Stimulated activated CD8-positive, alpha-beta memory T cell treated with anti-CD3 and anti-CD28 coated beads, Interleukin-12 subunit alpha, Interleukin-12 subunit beta, amount 100 ng/mL, for 24 hours (primary cell): ENCODE data around the gene PRRG2.
"Not testable (repeated sequence)": the region's sequence is repeated elsewhere in the genome, so short reads cannot be mapped to it uniquely, and the experiment has no call there.

Experiments used
- DNase-seq: peaks from one replicate; pipeline ENCODE4 v3.0.0-alpha.2; 2020; ENCODE audit errors: extremely low read depth

Gene PRRG2

GRCh38 chr19:49605605-49606004 lies 24.5 kb downstream of the PRRG2 start:
- DNase-seq = no peak

DNA sequence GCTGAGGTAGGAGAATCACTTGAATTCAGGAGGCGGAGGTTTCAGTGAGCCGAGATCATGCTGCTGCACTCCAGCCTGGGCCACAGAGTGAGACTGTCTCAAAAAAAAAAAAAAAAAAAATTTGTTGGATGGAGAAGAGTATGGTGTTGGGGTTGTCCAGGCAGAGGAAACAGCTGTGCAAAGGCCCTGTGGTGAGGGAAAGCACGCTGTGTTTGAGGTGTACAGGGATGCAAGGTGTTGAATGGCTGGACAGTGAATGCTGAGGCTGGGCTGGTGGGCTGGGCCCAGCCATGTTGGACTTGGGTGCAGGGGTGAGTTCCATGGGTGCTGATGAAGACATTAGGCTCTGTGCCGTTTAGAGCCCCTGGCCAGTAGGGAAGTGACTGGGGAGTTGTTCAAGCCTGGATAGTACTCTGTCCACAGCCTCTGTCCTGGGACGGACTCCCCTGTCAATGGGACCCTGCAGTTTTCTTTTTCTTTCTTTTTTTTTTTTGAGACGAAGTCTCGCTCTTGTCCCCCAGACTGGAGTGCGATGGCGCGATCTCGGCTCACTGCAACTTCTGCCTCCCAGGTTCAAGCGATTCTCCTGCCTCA lies 28.5 kb downstream of the PRRG2 start:
- DNase-seq = no peak

DNA sequence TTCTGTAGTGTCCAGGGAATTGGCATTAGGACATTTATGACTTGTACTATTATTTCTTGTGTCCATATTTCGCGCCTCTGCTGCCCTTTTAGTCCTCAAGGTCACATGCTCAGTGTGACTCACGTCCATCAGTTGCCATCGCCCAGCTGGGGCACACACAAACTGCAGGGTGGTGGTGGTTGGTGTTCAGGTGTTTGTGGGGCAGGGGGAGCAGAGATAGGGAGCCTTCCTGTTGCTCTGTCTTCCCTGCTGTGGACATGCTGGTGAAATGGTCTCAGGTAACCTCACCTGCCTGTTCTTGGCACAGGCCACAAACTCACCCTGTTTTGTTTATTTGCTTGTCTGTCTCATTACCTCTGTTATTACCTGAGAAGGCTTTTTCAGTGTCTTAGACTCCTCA lies 32.3 kb downstream of the PRRG2 start:
- DNase-seq = no peak

- no peak for DNase-seq
Observed at GRCh38 chr19:49614096-49614833, 33.1 kb downstream of the PRRG2 start.

DNA sequence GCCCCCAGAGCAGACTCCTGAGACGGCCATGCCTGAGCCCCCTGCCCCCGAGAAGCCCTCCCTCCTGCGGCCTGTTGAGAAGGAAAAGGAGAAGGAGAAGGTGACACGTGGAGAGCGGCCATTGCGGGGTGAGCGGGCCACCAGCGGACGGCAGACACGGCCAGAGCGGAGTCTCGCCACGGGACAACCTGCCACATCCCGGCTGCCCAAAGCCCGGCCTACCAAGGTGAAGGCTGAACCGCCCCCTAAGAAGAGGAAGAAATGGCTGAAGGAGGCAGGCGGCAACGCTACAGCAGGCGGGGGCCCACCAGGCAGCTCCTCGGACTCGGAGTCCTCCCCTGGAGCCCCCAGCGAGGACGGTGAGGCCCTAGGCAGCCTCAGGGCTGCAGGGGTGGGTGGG lies 34.7 kb downstream of the PRRG2 start:
- DNase-seq = no peak

DNA sequence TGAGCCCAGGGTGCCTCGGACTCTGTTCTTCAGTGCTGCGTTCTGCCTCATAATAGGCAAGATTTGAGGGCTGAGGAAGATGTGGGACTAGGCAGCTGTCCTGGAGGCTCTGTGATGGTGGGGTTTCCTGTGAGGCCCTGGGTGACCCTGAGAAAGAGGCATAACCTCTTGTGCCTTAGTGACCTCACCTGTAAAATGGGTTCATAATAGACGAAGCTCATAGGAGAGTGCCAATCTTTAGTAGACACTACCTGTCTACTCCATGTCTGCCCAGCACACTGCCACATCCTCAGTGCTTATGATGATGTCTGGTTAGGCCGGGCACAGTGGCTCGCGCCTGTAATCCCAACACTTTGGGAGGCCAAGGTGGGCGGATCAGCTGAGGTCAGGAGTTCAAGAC lies 35.4 kb downstream of the PRRG2 start:
- DNase-seq = no peak

- DNase-seq = no peak
Observed at GRCh38 chr19:49616945-49617344, 35.8 kb downstream of the PRRG2 start.

DNA sequence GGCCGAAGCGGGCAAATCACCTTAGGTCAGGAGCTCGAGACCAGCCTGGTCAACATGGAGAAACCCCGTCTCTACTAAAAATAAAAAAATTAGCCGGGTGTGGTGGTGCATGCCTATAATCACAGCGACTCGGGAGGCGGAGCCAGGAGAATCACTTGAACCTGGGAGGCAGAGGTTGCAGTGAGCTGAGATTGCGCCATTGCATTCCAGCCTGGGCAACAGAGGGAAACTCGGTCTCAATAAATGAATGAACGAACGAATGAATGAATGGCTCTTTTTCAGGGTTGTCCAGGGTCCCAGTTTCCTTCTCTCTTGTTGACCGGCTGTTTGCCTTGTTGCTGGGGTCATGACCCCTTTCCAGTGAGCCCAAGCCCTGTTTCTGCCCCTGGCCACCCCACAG lies 36.7 kb downstream of the PRRG2 start:
- not testable (repeated sequence) for DNase-seq

GRCh38 chr19:49624967-49625910 lies 44.1 kb downstream of the PRRG2 start:
- DNase-seq = no peak

DNA sequence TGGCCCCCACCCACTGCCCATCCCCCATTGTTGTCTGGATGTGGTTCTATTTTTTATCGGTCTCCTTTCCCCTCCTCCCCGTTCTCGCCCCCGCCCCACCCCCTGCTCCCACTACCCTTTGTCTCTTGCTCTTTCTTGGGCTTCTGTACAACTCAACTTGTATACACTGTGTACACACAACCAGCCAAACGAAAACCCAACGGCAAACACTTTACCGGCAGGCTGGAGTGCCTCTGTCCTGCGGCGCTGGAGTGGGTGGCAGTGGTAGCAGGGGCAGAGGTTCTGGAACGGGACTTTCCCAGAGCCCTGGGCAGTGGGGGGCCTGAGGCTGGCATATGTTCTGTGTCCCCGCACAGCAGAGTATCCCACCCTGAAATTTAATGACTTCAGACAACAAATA lies 45.1 kb downstream of the PRRG2 start:
- no peak for DNase-seq

DNA sequence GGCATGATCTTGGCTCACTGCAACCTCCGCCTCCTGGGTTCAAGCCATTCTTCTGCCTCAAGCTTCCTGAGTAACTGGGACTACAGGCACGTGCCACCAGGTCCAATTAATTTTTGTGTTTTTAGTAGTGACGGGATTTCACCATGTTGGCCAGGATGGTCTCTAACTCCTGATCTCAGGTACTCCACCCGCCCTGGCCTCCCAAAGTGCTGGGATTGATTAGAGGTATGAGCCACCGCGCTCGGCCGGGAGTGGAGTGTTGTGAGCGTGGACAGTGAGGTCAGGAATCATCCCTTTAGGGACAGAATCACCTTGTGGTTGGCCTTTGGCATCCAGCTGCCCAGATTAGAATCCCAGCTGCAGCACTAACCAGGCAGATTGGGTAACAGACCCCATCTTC lies 48.5 kb downstream of the PRRG2 start:
- DNase-seq = no peak

GRCh38 chr19:49631014-49631588 lies 50.0 kb downstream of the PRRG2 start:
- no peak for DNase-seq

GRCh38 chr19:49631610-49632192 lies 50.6 kb downstream of the PRRG2 start:
- DNase-seq = no peak

DNA sequence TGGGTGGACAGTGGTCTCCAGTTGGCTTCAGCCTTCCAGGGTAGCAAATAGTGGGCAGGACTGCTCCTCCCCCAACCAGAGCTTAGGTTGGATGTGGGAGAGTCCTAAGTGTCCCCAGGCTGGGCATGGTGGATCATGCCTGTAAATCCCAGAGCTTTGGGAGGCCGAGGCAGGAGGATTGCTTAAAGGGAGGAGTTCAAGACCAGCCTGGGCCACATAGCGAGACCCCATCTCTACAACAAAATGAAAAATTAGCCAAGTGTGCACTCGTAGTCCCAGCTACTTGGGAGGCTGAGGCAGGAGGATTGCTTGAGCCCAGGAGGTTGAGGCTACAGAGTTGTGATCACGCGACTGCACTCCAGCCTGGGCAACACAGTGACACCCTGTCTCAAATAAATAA lies 51.5 kb downstream of the PRRG2 start:
- no peak for DNase-seq

GRCh38 chr19:49633273-49633672 lies 52.2 kb downstream of the PRRG2 start:
- DNase-seq = not testable (repeated sequence)

DNA sequence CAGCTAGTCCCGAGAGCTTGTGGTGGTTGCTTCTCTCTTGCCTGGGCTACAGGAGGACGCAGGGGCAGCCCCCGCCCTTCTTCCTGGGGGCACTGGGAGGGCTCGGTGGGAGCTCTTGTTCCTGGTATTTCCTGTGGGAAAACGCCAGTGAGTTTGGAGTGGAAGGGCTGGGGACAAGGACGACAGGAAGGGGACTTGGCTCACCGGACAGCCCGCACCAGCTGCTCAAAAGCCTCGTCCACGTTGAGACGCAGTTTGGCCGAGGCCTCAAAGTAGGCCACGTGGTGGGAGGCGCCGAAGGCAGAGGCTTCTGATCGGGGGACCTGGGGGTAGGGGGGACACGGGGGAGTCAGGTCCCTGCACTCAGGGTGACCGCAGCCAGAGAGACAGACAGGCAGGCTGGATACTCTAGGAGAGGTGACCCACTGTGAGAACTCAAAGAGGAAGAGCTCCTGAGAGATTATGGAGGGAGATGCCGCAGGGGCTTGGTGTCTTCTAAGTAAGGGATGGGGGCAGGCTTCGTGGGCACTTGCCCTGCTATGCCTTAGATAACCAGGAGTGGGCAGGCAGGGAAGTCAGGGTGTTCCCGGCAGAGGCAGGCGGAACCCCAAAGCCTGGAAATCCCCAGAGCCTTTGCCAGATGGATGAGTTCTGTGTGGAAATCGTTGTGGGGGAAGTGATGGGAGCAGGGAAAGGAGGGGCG lies 54.6 kb downstream of the PRRG2 start:
- DNase-seq = no peak

DNA sequence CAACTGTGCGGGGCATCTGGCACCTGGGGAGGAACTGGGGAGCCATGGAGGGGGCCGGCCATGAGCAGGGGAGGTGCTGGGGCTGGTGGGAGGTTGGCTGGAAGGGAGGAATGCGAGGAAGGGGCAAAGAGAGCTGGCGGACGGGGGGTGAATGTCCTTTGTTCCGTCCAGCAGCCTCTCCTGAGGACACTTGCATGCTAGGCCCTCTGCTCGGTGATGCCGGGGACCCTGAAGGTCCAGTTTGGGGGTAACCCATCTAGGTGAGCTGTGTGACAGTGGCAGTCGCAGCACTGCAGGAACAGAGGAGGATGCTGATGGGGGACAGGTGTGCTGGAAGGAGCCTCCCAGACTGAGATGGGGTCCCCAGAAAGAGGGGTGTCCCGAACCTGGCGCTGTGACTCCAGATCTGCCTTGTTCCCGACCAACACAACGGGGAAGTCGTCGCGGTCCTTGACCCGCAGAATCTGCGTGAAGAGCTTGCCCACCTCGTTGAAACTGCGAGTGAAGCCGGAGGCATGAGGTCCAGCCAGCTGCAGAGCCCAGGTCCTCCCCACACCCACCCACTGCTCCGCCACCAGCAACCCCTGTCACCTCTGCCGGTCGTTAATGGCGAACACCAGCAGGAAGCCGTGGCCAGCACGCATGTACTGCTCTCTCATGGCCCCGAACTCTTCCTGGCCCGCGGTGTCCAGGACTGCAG lies 55.3 kb downstream of the PRRG2 start:
- no peak for DNase-seq

DNA sequence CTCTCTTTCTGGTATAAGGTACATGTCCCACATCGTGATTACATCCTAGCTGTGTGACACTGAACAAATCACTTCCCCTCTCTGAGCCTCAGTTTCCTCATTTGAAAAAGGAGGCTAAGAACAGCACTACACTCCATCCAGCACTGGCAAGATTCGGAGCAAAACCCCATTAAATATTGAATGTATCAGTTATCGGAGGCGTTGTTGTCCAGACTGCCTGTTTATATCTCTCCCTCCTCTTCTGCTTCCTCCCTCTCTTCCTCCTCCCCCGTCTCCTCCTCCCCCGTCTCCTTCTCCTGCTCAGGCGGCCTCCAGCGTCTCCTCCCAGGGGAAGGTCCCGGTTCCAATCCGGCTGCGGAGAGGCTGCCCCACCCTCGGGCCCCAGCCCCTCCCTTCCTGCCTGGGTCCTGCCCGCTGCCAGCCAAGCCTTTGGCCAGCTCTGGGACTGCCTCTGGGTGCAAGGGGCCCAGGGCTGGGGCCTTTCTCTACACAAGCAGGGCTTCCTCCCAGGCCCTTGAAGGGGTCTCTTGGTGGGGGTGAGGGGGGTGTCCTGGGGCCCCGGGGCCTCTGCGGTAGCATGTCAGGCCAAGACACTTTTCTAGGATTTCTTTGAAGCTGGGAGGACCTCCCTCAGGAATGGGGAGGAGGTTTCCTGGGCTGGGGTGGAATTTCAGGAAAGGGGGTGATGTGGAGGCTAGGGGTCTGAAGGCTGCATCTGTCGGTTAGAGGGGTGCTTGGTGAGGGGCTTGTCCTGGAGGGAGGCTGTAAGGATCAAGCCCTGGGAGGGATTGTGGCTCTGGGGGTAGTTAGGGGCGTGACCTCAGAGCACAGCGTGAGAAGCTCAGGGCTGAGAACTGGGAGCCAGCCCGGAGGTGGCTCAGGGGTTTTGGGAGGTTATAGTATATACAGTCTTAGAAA lies 57.0 kb downstream of the PRRG2 start:
- DNase-seq = no peak

DNA sequence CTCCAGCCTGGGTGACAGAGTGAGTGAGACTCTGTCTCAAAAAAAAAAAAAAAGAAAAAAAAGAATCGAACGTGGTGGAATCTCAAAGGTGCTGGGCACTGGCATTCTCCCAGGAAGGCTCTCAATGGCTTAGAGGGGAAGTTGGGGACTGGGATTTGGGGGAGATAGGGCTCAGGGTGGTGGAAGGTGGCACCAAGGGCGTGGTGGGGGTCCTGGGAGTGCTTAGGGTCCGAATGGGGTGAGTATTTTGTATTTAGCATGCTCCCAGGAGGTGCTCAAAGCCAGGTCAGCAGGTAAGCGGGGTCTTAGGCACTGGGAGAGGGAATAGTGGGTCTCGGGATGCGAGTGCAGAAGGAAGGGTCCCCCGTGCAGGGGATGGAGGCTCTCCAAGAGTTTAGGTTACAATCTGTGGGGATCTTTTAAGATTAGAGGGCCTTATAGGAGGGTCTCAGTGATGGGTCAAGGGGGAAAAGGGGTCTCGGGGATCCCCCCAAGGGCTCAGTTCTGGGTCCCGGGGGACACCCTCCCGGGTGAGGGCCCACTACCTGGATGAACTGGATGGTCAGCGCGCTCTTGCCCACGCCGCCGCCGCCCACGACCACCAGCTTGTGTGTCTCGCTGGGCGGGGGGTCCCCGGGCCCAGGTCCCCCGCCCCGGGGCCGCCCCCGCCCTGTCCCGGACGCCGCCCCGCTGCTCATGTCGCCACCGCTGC lies 58.4 kb downstream of the PRRG2 start:
- no peak for DNase-seq
